Measurements from ENCODE around the gene FAM53B.
"Not testable (repeated sequence)": the region's sequence is repeated elsewhere in the genome, so short reads cannot be mapped to it uniquely, and the experiment has no call there.

Gene FAM53B

DNA sequence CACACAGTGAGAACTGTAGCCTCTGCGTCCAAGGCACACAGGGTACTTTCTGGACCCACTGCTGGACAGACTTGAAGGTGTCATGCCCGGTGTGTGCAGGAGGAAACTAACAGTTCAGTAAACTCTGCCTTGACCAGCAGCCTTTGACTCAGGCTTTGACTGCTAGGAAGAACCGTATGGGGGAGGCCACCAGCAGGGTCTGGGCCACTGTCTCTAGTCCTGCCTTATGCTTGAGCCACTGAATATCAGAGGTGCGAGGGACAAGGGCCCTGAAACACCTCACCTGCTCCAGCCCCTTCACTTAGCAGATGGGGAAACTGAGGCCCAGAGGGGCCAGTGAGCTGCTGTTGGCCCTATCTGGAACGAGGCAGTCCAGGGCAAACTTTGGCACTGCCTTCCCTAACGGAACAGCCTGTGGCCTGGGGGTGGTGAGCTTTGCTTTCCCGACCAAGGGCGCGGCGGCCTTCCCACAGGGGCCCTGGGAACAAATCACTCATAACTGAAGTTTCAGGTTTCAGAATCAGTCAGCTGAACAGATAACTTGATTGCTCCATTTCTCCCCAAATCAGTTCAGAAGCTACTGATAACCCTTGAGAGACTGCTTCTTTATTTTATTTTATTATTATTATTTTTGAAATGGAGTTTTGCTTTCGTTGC lies 130.0 kb downstream of the FAM53B start:
- Histone ChIP-seq H3K4me3 (ENCODE audit: low read length) (no peak overlapping the region), H2AFZ (ENCODE audit: low read depth, low read length) (no peak overlapping the region), H3K4me1 (ENCODE audit: insufficient read depth, low read length) (no peaks in the 10 kb centered on the region), H3K27me3 (ENCODE audit: insufficient read depth, low read length) (no peaks in the 10 kb centered on the region), H3K36me3 (ENCODE audit: insufficient read depth, low read length) (no peaks in the 10 kb centered on the region), H3K9me3 (ENCODE audit: low read length) (no peaks in the 10 kb centered on the region)

DNA sequence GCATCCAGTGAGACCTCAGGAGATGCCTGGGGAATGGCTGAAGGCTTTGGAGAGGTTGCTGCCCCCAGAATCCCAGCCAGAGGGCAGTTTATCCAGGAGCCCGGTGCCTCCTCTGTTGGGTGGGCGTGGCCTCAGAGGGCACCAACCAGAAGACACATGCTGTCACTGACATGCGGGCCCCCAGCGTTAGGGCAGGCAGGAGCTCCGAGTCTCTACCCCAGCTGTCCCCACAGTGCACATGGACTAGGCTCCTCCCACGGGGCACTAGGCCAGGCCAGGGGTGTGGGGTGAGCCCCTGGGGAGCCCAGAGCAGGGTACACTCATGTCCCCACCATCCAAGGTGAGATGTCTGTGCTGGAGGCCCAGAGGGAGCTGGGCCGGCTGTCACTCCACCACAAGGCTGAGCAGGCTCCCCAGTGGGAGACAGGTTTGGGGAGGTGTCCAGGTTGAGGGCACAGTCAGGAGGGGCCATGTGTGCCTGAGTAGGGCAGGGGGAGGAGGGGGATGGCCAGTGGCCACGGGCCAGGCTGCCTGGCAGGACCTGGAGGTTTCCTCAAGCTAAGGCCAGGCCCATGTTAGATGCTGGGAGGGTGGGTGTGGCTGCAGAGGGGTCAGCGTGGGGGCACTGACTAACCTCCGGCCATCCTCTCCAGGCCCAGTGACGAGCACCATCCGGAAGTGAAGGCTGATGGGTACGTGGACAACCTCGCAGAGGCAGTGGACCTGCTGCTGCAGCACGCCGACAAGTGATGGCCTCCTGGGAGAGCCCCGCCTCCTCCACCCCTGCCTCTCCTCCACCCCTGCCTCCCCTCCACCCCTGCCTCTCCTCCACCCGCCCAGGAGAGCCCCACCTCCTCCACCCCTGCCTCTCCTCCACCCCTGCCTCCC lies 131.3 kb downstream of the FAM53B start:
- no peaks in the 10 kb centered on the region for H3K27me3 ChIP-seq (ENCODE audit: insufficient read depth, low read length)
- H3K4me1 ChIP-seq (ENCODE audit: insufficient read depth, low read length): no peaks in the 10 kb centered on the region
- no peak overlapping the region for H3K4me3 ChIP-seq (ENCODE audit: low read length)
- H2AFZ ChIP-seq (ENCODE audit: low read depth, low read length): no peak overlapping the region
- no peaks in the 10 kb centered on the region for H3K36me3 ChIP-seq (ENCODE audit: insufficient read depth, low read length)
- no peaks in the 10 kb centered on the region for H3K9me3 ChIP-seq (ENCODE audit: low read length)

DNA sequence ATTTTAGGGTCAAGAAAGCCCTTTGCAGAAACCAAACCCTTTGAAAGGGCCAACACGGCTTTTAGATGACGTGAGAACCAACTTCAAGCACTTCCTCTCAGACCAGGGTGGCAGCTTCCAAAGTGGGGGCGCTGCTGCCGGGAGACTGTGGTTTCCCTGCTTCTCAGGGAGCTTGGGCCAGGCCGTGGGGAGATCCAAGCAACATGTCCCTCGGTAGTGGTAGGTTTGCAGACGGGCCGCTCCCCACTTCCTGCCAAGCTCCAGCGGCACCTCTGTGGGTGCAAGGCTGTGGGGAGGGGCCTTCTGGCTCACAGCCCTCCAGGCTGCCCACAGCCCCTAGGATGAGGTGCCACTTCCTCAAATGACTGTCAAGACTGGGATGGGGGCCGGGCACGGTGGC lies 132.4 kb downstream of the FAM53B start:
- Histone ChIP-seq H2AFZ (ENCODE audit: low read depth, low read length) (no peak overlapping the region), H3K4me1 (ENCODE audit: insufficient read depth, low read length) (peaks cover 5% of the 10 kb centered on the region), H3K9me3 (ENCODE audit: low read length) (no peaks in the 10 kb centered on the region), H3K4me3 (ENCODE audit: low read length) (no peak overlapping the region), H3K36me3 (ENCODE audit: insufficient read depth, low read length) (no peaks in the 10 kb centered on the region), H3K27me3 (ENCODE audit: insufficient read depth, low read length) (no peaks in the 10 kb centered on the region)

DNA sequence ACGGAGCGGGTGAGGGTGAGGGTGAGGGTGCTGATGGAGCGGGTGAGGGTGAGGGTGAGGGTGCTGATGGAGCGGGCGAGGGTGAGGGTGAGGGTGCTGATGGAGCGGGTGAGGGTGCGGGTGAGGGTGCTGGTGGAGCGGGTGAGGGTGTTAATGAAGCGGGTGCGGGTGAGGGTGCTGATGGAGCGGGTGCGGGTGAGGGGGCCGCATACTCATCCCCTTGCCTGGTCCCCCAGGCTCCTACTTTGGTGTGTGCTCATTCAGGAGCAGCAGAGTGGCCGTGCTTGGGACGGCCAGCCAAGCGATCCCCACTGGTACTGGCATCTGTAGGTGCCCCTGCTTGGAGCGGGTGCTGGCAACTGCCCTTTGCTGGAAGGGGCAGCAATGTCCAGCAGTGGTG lies 133.3 kb downstream of the FAM53B start:
- not testable (repeated sequence) for H3K27me3 ChIP-seq (ENCODE audit: insufficient read depth, low read length); H2AFZ ChIP-seq (ENCODE audit: low read depth, low read length); H3K4me3 ChIP-seq (ENCODE audit: low read length); H3K9me3 ChIP-seq (ENCODE audit: low read length); H3K36me3 ChIP-seq (ENCODE audit: insufficient read depth, low read length)
- H3K4me1 ChIP-seq (ENCODE audit: insufficient read depth, low read length): peaks cover 12% of the 10 kb centered on the region

DNA sequence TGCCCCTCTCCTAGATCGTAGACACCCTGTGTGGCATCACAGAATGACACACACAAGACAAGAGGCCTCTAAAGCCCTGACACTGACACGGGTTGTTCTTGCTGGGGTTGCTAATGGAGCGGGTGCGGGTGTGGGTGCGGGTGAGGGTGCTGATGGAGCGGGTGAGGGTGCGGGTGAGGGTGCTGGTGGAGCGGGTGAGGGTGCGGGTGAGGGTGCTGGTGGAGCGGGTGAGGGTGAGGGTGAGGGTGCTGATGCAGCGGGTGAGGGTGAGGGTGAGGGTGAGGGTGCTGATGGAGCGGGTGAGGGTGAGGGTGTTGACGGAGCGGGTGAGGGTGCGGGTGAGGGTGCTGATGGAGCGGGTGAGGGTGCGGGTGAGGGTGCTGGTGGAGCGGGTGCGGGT lies 134.0 kb downstream of the FAM53B start:
- not testable (repeated sequence) for H3K9me3 ChIP-seq (ENCODE audit: low read length); H3K4me3 ChIP-seq (ENCODE audit: low read length); H3K27me3 ChIP-seq (ENCODE audit: insufficient read depth, low read length); H2AFZ ChIP-seq (ENCODE audit: low read depth, low read length); H3K36me3 ChIP-seq (ENCODE audit: insufficient read depth, low read length)
- H3K4me1 ChIP-seq (ENCODE audit: insufficient read depth, low read length): peaks cover 12% of the 10 kb centered on the region

DNA sequence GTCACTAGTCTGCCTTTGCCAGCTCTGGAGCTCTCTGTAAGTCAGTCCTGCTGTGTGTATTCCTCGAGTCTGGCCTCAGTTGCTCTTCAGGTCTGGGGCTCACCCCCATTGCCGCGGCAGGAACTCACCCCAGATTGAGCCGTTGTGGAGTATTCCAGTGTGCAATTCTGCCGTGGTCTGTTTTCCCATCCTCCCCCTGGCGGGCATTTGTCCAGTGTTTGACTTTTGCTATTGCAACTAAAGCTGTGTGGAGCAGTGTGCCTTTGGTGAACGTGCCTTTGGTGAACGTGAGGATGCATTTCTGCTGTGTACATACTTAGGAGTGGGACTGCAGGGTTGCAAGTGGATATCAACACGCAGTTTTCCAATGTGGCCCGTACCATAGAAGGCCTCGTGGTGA lies 134.5 kb downstream of the FAM53B start:
- H3K27me3 ChIP-seq (ENCODE audit: insufficient read depth, low read length): no peaks in the 10 kb centered on the region
- no peak overlapping the region for H2AFZ ChIP-seq (ENCODE audit: low read depth, low read length)
- H3K36me3 ChIP-seq (ENCODE audit: insufficient read depth, low read length): no peaks in the 10 kb centered on the region
- H3K4me3 ChIP-seq (ENCODE audit: low read length): no peak overlapping the region
- peaks cover 12% of the 10 kb centered on the region for H3K4me1 ChIP-seq (ENCODE audit: insufficient read depth, low read length)
- H3K9me3 ChIP-seq (ENCODE audit: low read length): no peaks in the 10 kb centered on the region

DNA sequence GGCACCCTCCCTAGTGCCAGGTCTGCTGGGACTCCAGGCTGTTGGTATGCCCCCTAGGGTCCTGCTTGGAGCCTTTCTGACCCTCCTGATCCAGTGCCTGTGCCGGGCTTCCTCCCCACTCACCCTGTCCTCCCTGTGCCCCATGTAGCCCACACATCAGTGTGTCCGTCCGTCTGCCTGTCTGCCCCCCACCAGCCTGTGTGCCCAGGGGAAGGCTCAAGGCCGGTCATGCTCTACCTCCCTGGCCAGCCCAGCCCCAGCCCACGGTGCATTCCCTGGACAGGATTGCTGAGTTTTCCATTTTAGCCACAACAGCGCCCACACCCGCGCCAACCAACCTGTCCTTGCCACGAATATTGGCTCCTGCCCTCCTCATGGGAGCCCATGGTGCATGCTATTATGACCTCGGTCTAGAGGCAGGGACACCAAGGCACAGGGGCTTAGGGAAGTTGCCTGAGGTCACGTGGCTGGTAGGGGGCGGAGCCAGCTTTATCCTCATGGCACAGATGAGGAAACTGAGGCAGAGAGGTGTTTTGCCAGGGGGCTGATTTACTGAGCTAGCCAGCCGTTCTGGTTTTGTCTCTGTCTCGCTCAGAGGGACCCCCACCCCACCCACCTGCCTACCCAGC lies 136.0 kb downstream of the FAM53B start:
- Histone ChIP-seq H2AFZ (ENCODE audit: low read depth, low read length) (no peak overlapping the region), H3K4me1 (ENCODE audit: insufficient read depth, low read length) (peaks cover 12% of the 10 kb centered on the region), H3K4me3 (ENCODE audit: low read length) (no peak overlapping the region), H3K9me3 (ENCODE audit: low read length) (no peaks in the 10 kb centered on the region), H3K27me3 (ENCODE audit: insufficient read depth, low read length) (no peaks in the 10 kb centered on the region), H3K36me3 (ENCODE audit: insufficient read depth, low read length) (no peaks in the 10 kb centered on the region)

DNA sequence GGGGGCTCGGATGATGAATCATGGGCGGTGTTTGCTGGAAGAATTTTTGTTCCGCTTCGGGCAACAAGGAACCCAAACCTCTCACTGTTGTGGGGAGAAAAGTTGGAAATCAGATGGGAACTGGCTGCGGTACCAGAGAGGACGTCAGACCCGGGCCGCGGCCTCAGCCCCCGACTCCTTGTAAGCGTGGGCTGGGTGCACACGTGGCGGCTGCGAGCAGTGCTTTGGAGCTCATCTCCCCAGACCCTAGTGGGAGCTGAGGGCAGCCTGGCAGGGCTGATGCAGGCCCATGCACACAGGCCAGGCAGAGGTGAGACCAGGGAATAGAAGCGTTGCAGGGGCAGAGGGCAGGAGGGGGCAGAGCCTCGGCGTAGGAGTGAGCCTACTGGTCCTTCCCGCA lies 136.5 kb downstream of the FAM53B start:
- no peaks in the 10 kb centered on the region for H3K27me3 ChIP-seq (ENCODE audit: insufficient read depth, low read length)
- H3K4me3 ChIP-seq (ENCODE audit: low read length): no peak overlapping the region
- H3K9me3 ChIP-seq (ENCODE audit: low read length): no peaks in the 10 kb centered on the region
- H3K36me3 ChIP-seq (ENCODE audit: insufficient read depth, low read length): no peaks in the 10 kb centered on the region
- H2AFZ ChIP-seq (ENCODE audit: low read depth, low read length): no peak overlapping the region
- peaks cover 12% of the 10 kb centered on the region for H3K4me1 ChIP-seq (ENCODE audit: insufficient read depth, low read length)

DNA sequence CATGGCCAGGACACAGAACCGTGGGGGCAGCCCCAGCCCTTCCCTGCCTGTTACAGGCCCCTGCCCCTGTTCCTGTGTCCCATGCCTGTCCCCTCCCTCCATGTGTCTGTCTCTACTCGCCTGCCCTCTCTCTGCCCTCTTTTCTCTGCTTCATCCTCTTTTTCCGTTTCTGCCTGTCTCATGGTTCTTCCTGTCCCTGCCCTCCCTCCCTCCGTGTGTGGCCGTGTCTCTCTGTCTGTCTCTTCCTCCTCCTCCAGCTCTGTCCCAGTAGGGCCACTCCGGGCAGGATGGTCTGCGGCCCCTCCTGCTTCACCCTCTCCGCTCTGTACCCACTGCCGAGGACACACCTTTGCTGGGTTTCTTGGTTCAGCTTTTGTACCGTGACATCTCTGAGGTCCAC lies 137.4 kb downstream of the FAM53B start:
- no peak overlapping the region for H2AFZ ChIP-seq (ENCODE audit: low read depth, low read length)
- no peak overlapping the region for H3K4me3 ChIP-seq (ENCODE audit: low read length)
- no peaks in the 10 kb centered on the region for H3K36me3 ChIP-seq (ENCODE audit: insufficient read depth, low read length)
- H3K27me3 ChIP-seq (ENCODE audit: insufficient read depth, low read length): no peaks in the 10 kb centered on the region
- no peaks in the 10 kb centered on the region for H3K9me3 ChIP-seq (ENCODE audit: low read length)
- H3K4me1 ChIP-seq (ENCODE audit: insufficient read depth, low read length): peaks cover 12% of the 10 kb centered on the region

DNA sequence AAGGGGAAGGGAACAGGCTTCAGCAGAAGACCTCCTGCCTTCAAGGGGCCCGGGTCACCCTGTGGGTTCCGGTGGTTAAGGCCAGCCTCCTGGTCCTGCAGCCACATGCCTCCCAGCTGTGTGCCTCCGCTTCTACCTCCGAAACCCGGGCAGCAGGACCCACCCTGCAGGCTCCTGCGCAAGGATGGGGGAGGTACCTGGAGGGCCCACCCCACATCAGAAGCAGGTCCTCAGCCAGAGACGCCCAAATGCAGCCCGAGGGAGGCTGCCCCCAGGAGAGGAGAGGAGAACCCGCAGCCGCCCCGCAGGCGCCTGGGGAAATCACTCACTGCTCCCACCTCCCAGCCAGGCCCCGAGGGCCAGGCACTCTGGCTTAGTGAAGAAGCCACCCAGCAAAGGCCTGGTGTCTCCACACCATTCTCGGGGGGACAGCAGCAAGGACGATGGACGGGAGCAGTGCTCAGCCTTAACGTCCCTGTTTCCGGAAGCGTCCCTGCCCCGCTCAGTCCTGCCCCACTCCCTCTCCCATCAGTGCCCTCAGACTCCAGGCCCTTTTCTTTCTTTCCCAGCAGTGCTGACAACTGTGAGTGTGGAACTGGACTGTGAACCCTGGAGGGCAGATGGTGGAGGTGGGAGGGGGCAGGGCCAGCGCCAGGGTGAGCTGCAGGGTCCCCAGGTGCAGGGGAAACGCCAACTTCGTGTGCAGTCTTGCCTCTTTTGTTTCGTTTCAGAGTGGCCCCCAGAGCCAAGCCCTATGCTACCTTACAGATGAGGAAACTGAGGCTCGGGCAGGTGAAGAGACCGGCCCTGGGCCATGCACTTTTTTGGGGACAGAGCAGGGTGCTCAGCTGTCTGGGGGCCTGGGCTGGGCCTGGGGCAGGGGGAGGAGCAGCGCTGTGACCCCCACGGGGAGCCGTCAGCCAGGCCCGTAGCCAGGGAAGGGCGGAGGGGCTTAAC lies 138.0 kb downstream of the FAM53B start:
- no peaks in the 10 kb centered on the region for H3K36me3 ChIP-seq (ENCODE audit: insufficient read depth, low read length)
- H2AFZ ChIP-seq (ENCODE audit: low read depth, low read length): no peak overlapping the region
- no peaks in the 10 kb centered on the region for H3K27me3 ChIP-seq (ENCODE audit: insufficient read depth, low read length)
- no peaks in the 10 kb centered on the region for H3K9me3 ChIP-seq (ENCODE audit: low read length)
- H3K4me1 ChIP-seq (ENCODE audit: insufficient read depth, low read length): peaks cover 12% of the 10 kb centered on the region
- H3K4me3 ChIP-seq (ENCODE audit: low read length): no peak overlapping the region

DNA sequence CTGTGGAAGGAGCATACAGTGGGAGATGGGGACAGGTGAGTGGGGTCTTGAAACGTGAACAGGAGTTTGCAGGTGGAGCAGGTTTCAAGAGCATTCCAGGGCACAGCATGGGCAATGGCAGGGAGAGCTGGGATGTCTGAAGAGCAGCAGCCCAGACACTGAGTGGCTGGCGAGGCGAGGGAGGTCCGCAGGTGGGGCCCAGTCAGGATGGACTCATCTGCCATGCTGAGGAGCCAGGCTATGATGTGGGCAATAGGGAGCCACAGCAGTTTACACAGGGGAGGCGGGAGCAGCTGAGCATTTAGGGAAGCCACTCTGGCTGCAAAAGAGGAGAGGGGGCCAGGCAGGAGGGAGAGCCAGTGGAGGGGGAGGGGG lies 138.7 kb downstream of the FAM53B start:
- Histone ChIP-seq H3K27me3 (ENCODE audit: insufficient read depth, low read length) (no peaks in the 10 kb centered on the region), H2AFZ (ENCODE audit: low read depth, low read length) (no peak overlapping the region), H3K9me3 (ENCODE audit: low read length) (no peaks in the 10 kb centered on the region), H3K4me3 (ENCODE audit: low read length) (no peak overlapping the region), H3K36me3 (ENCODE audit: insufficient read depth, low read length) (no peaks in the 10 kb centered on the region), H3K4me1 (ENCODE audit: insufficient read depth, low read length) (peaks cover 12% of the 10 kb centered on the region)

DNA sequence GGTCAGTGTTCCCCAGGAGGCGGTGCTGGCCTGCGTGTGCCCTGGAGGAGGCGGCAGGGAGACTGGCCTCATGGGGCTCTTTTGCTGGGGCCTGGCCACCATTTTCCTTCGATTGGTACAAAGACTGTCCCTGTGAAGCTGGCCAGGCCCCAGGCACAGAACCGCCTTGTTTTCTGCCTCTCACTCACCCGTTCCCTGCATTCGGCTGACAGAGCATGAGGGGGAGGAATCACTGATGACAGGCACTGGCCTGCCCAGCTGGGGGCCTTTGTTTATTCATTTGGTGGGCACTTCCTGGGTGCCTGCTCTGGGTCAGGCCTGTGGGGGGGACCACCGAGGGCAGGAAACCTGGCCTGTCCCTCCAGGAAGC lies 139.2 kb downstream of the FAM53B start:
- no peak overlapping the region for H3K4me3 ChIP-seq (ENCODE audit: low read length)
- no peaks in the 10 kb centered on the region for H3K9me3 ChIP-seq (ENCODE audit: low read length)
- H3K4me1 ChIP-seq (ENCODE audit: insufficient read depth, low read length): peaks cover 12% of the 10 kb centered on the region
- H2AFZ ChIP-seq (ENCODE audit: low read depth, low read length): no peak overlapping the region
- H3K36me3 ChIP-seq (ENCODE audit: insufficient read depth, low read length): no peaks in the 10 kb centered on the region
- no peaks in the 10 kb centered on the region for H3K27me3 ChIP-seq (ENCODE audit: insufficient read depth, low read length)

Measured in neuron (in vitro differentiated cells).